ENCODE results near the gene MRLN.

MRLN gene

GRCh38 chr10:59705931-59706330 lies 47.3 kb downstream of the MRLN start:
- DNase-seq (ENCODE audit: low read depth): no peak

DNA sequence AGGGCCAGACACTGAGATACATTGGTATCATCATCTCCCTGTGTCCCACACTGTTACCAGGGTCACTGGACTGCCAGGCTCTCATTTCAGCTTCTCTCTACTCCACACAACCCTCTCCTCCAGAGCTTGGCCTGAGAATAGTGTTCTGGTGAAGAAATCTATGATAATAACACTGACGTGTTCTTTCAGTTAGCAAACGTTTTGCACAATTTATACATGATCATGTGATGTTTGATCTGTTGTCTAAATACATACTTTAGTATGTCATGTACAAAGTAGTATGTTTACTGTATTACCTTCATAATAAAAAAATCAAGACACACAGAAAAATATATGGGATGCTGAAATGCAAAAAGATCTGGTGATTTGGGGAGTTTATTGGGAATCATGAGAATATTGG lies 48.6 kb downstream of the MRLN start:
- no peak for DNase-seq (ENCODE audit: low read depth)

- DNase-seq (ENCODE audit: low read depth): no peak
These were observed 50.9 kb downstream of the MRLN start for GRCh38 chr10:59702347-59702746.

GRCh38 chr10:59700709-59701108 lies 52.5 kb downstream of the MRLN start:
- no peak for DNase-seq (ENCODE audit: low read depth)

DNA sequence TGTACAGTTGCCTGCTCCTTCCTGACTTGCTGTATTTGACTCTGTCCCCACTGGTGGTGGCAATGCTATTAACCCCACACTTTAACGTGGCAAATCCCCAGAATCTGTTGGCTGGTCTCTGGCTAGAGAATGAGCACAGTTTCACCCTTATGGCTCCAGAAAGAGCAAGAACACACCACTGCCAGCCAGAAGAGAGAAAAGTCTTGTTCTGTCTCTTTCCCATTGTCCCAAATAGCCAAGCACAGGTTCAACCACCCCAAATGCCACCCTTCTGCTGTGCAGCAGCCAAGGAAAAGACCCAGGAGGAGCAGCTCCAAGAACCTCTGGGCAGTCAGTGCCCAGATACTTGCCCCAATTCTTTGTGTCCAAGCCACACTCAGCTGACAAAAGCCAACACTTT lies 54.9 kb downstream of the MRLN start:
- DNase-seq (ENCODE audit: low read depth): no peak

DNA sequence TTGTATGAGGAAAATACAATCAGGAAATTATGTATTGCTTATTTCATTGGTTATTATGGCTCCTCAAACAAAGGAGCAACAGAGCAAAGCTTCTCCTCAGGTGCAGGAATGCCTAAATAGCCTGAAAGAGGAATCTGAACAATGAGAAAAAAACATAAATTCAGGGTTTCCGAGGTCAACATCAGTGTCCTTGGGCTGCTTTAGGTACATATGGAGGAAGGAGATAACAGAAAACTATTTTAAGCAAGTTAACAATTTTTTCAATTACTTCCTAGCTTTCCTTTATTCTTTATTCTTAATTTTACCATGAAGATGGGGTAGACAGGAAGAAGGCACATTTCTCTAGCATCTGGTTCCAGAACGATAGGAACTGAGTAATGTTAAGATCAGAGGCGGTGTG lies 57.6 kb downstream of the MRLN start:
- no peak for DNase-seq (ENCODE audit: low read depth)

DNA sequence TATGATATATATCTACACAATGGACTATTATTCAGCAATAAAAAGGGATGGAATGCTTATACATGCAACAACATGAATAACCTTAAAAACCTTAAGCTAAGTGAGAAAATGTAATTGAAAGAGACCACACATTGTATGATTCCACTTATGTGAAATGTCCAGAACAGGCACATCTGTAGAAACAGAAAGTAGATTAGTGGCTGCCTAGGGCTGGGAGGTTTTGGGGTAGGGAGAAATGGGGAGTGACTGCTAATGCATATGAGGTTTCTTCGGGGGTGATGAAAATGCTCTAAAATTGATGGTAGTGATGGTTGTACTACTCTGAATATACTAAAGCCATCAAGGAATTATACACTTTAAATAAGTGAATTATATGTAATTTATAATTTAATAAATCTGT lies 58.3 kb downstream of the MRLN start:
- no peak for DNase-seq (ENCODE audit: low read depth)

DNA sequence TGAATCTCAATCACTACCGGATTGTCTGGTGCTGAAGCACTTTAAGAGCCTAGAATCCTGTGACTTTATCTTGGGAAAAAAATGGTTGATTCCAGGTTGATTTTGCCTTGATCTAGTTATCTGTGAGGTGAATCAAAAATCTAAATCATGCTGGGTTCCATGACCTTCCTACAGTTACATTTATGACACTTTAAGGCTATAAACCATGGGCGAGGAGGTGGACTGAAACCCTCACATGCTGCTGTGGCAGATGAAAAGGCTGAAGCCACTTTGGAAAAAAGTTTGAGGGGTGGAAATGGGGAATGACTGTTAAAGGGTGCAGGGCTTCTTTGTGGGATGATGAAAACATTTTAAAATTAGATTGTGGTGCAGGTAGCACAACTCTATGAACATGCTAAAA lies 61.1 kb downstream of the MRLN start:
- no peak for DNase-seq (ENCODE audit: low read depth)

DNA sequence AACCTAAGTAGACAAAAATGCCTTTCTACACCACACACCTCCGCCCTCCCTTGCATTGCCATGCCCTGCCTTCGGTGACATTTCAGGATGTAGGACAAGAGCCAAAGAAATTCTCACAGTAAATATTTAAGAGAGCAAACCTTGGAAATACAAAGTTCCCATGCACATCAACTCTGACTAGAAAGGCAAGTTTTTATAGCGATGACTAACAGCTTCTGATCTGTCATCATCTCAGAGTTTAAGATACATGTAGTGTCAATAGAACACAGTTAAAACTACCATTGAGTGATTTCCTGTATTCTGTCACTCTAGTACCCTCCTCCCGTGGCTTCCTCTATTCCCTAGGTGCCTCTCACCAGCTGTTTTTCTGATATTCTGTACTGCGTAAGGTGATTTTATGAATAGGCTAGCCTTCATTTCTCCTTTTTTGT lies 64.3 kb downstream of the MRLN start:
- no peak for DNase-seq (ENCODE audit: low read depth)

DNA sequence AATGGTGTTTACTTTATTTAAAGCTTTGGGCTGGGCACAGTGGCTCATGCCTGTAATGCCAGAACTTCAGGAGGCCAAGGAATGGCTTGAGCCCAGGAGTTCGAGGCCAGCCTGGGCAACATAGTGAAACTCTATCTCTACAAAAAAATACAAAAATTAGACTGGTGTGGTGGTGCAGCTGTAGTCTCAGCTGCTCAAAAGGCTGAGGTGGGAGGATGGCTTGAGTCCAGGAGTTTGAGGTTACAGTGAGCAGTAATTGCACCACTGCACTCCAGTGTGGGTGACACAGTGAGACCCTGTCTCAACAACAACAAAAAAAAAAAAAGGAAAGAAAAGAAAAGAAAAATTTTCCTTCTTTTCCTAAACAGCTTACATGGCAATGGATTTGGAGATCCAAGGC lies 65.6 kb downstream of the MRLN start:
- no peak for DNase-seq (ENCODE audit: low read depth)

Data from T follicular helper cell (primary cell).